Fibroblast of lung (primary cell): Measurements from ENCODE around the gene WDR59. TPM values are rescaled to one million over a fixed set of nuclear protein-coding genes. Genes with fewer than 3 reads are reported as not detected.

ENCODE experiments used
- DNase-seq, 2 donors: peaks; one replicate each; pipeline versions ENCODE4 v3.0.0 to v3.0.0-alpha.2; 2010; ENCODE audit warnings: low read depth in 2 of 2
- H2AFZ ChIP-seq: 2 replicates; pipeline ENCODE4 v1.5.1; 2012; ENCODE audit warnings: low read length, control low read depth, inconsistent platforms
- H3K27ac ChIP-seq: 2 replicates; pipeline ENCODE4 v1.5.1; 2011; ENCODE audit warnings: low read length, control low read depth; ENCODE audit not compliant: insufficient read depth
- H3K27me3 ChIP-seq: 2 replicates; pipeline ENCODE4 v1.5.1; 2011; ENCODE audit warnings: mild to moderate bottlenecking, low read length; ENCODE audit not compliant: control insufficient read depth, insufficient read depth
- H3K36me3 ChIP-seq: 2 replicates; pipeline ENCODE4 v1.5.1; 2011; ENCODE audit warnings: low read length; ENCODE audit not compliant: control insufficient read depth, insufficient read depth
- H3K4me1 ChIP-seq: 2 replicates; pipeline ENCODE4 v1.5.1; 2011; ENCODE audit warnings: low read length; ENCODE audit not compliant: control insufficient read depth, insufficient read depth; ENCODE audit errors: extremely low read depth
- H3K4me2 ChIP-seq: 2 replicates; pipeline ENCODE4 v1.5.1; 2011; ENCODE audit warnings: low read length, control low read depth; ENCODE audit not compliant: insufficient read depth; ENCODE audit errors: extremely low read depth
- H3K4me3 ChIP-seq, 4 experiments: fragments of 200-600 bp in 1 of 4; sonication (generic) in 1 of 4; replicated peaks in 1 of 4; 2 replicates each; pipeline ENCODE4 v1.5.1; 2011 to 2016; ENCODE audit warnings: low read length in 4 of 4, low read depth in 3 of 4, mild to moderate bottlenecking in 3 of 4, control low read depth in 2 of 4, inconsistent platforms in 1 of 4, mixed read lengths in 1 of 4; ENCODE audit not compliant: insufficient read depth in 1 of 4; ENCODE audit errors: control extremely low read depth in 1 of 4
- H3K79me2 ChIP-seq: 2 replicates; pipeline ENCODE4 v1.5.1; 2012; ENCODE audit warnings: mild to moderate bottlenecking, low read length, inconsistent platforms; ENCODE audit not compliant: control insufficient read depth, insufficient read depth
- H3K9ac ChIP-seq: 2 replicates; pipeline ENCODE4 v1.5.1; 2011; ENCODE audit warnings: mild to moderate bottlenecking, low read length, control low read depth; ENCODE audit not compliant: insufficient read depth
- H3K9me3 ChIP-seq: 2 replicates; pipeline ENCODE4 v1.5.1; 2012; ENCODE audit warnings: low read depth, low read length; ENCODE audit not compliant: control insufficient read depth, insufficient read depth
- H4K20me1 ChIP-seq: 2 replicates; pipeline ENCODE4 v1.5.1; 2011; ENCODE audit warnings: low read length; ENCODE audit not compliant: control insufficient read depth, insufficient read depth; ENCODE audit errors: extremely low read depth
- EZH2 ChIP-seq: IDR thresholded peaks from 2 replicates; pipeline ENCODE4 v1.5.1; 2012; ENCODE audit warnings: low read length, control low read depth, mild to moderate bottlenecking; ENCODE audit errors: missing control alignments
- polyA plus RNA-seq, 2 donors: library from polyadenylated mRNA; depleted of rRNA in 1 of 2; stranded (reverse) in 1 of 2; unstranded in 1 of 2; fragments of >200 nt; gene quantifications; 2 replicates each; pipeline ENCODE4 v1.2.1, GENCODE V29; 2011 to 2012; ENCODE audit warnings: missing spikeins in 1 of 2
- total RNA-seq: library from RNA; depleted of rRNA; stranded (reverse); fragments of >200 nt; gene quantifications from 2 replicates; pipeline ENCODE4 v1.2.1, GENCODE V29; 2014
- TF ChIP-seq, protein P1 (sequence below), 2 donors: IDR thresholded peaks in 1 of 2; conservative IDR thresholded peaks in 1 of 2; 1 replicate in 1 of 2; 2 replicates in 1 of 2; pipeline ENCODE4 v1.5.1; 2011 to 2012; ENCODE audit warnings: low read length in 2 of 2, control low read depth in 1 of 2, inconsistent platforms in 1 of 2, low read depth in 1 of 2, mild to moderate bottlenecking in 1 of 2

Gene WDR59
- total and polyA plus RNA-seq, 2 donors (not counting 1 experiment from before 2014, with no cell fraction given): 16.0 to 30.2 TPM

- H3K36me3 ChIP-seq: no peaks in the 10 kb centered on the region
- H3K9me3 ChIP-seq: no peaks in the 10 kb centered on the region
- no peak for TF ChIP-seq EZH2
- TF ChIP-seq, protein P1, sequence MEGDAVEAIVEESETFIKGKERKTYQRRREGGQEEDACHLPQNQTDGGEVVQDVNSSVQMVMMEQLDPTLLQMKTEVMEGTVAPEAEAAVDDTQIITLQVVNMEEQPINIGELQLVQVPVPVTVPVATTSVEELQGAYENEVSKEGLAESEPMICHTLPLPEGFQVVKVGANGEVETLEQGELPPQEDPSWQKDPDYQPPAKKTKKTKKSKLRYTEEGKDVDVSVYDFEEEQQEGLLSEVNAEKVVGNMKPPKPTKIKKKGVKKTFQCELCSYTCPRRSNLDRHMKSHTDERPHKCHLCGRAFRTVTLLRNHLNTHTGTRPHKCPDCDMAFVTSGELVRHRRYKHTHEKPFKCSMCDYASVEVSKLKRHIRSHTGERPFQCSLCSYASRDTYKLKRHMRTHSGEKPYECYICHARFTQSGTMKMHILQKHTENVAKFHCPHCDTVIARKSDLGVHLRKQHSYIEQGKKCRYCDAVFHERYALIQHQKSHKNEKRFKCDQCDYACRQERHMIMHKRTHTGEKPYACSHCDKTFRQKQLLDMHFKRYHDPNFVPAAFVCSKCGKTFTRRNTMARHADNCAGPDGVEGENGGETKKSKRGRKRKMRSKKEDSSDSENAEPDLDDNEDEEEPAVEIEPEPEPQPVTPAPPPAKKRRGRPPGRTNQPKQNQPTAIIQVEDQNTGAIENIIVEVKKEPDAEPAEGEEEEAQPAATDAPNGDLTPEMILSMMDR (conservative IDR thresholded peaks at IDR 0.05 in 1 of 2, IDR thresholded peaks at IDR 0.05 in 1 of 2; ENCODE audit: low read depth in 1 of 2, low read length in 2 of 2): no peak
- H3K27ac ChIP-seq: peak overlapping the region; percentile 87
- no peak overlapping the region for H3K9ac ChIP-seq
- peaks cover 20% of the 10 kb centered on the region for H3K4me1 ChIP-seq
- no peaks in the 10 kb centered on the region for H3K27me3 ChIP-seq
- no peak overlapping the region for H2AFZ ChIP-seq
- H4K20me1 ChIP-seq: no peaks in the 10 kb centered on the region
- H3K4me3 ChIP-seq: no peak overlapping the region
- H3K4me2 ChIP-seq: peak overlapping the region; percentile 20
- H3K79me2 ChIP-seq: peaks cover 32% of the 10 kb centered on the region
- peak; percentile 56 to 73 for DNase-seq
Measured at GRCh38 chr16:75025761-75026160, 40.8 kb upstream of the WDR59 start.

DNA sequence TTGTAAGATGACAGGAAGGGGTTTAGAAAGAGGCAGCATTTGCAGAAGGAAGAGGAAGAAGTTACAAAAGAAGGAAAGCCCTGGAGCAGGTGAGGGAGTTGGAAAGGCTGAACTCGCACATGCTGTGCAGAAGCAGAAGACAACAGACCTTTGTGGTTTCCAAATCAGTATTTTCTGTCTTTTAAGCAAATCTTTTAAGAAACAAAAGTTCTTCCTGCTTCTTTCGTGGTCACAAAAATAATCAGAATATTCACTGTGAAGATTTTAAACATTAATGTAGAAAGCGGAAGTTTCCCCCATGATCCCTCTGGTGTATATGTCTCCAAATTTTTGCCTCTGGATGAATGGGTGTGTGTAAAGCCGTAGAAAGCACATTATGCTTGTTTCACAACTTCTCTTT is 39.7 kb upstream of the WDR59 start:
- no peak overlapping the region for H2AFZ ChIP-seq
- no peaks in the 10 kb centered on the region for H4K20me1 ChIP-seq
- H3K9ac ChIP-seq: no peak overlapping the region
- H3K27ac ChIP-seq: no peak overlapping the region
- peaks cover 18% of the 10 kb centered on the region for H3K4me1 ChIP-seq
- DNase-seq: no peak
- H3K4me3 ChIP-seq: no peak overlapping the region
- H3K27me3 ChIP-seq: no peaks in the 10 kb centered on the region
- H3K4me2 ChIP-seq: no peak overlapping the region
- H3K36me3 ChIP-seq: no peaks in the 10 kb centered on the region
- TF ChIP-seq EZH2: no peak
- TF ChIP-seq, protein P1 (conservative IDR thresholded peaks at IDR 0.05 in 1 of 2, IDR thresholded peaks at IDR 0.05 in 1 of 2; ENCODE audit: low read depth in 1 of 2, low read length in 2 of 2): no peak
- peaks cover 36% of the 10 kb centered on the region for H3K79me2 ChIP-seq
- H3K9me3 ChIP-seq: no peaks in the 10 kb centered on the region

GRCh38 chr16:75024182-75024581 is 39.3 kb upstream of the WDR59 start:
- no peak for TF ChIP-seq EZH2
- TF ChIP-seq, protein P1 (conservative IDR thresholded peaks at IDR 0.05 in 1 of 2, IDR thresholded peaks at IDR 0.05 in 1 of 2; ENCODE audit: low read depth in 1 of 2, low read length in 2 of 2): no peak
- Histone ChIP-seq H3K27ac (no peak overlapping the region), H4K20me1 (no peaks in the 10 kb centered on the region), H3K4me1 (peaks cover 17% of the 10 kb centered on the region), H3K9ac (no peak overlapping the region), H3K4me3 (no peak overlapping the region), H2AFZ (no peak overlapping the region), H3K9me3 (no peaks in the 10 kb centered on the region), H3K4me2 (no peak overlapping the region), H3K27me3 (no peaks in the 10 kb centered on the region), H3K36me3 (no peaks in the 10 kb centered on the region), H3K79me2 (peaks cover 37% of the 10 kb centered on the region)
- DNase-seq: no peak
